SK-N-SH (cell line): ENCODE results near the gene ZNF20. TPM values are rescaled to one million over a fixed set of nuclear protein-coding genes. Genes with fewer than 3 reads are reported as not detected.
A peak's percentile ranks its signal among the peaks of the same experiment; 100 is the strongest.

Experiments used
- CTCF ChIA-PET: fragments of 300-600, 350-600 bp; formaldehyde crosslinking; extraction: SDS; loops from one replicate; lab custom pipeline; 2021; lab: Yijun Ruan, JAX
- POLR2A ChIA-PET: fragments of 350-600 bp; sonication (Branson Sonifier 250); formaldehyde crosslinking; extraction: SDS; loops from one replicate; lab custom pipeline; 2020; ENCODE audit warnings: antibody characterized with exemption, inconsistent platforms; lab: Yijun Ruan, JAX
- DNase-seq: peaks from one replicate; pipeline ENCODE4 v3.0.0; 2012
- H2AFZ ChIP-seq: fragments of 200-600 bp; sonication (generic); 2 replicates; pipeline ENCODE4 v1.8.1; 2016; ENCODE audit warnings: antibody characterized with exemption, mild to moderate bottlenecking, low read depth
- H3F3A ChIP-seq: fragments of 200-600 bp; sonication (generic); replicated peaks from 2 replicates; pipeline ENCODE3; 2016; ENCODE audit warnings: antibody characterized with exemption, mild to moderate bottlenecking; ENCODE audit not compliant: insufficient read depth
- H3K27ac ChIP-seq, 2 experiments: fragments of 200-500 bp in 1 of 2; fragments of 200-600 bp in 1 of 2; sonication (Bioruptor generic) in 1 of 2; sonication (generic), shearing (Covaris generic) in 1 of 2; 2 replicates each; pipeline versions ENCODE4 v1.5.1 to v1.6.1; 2014 to 2016; ENCODE audit warnings: low read depth in 2 of 2, inconsistent platforms in 1 of 2, low read length in 1 of 2, mild to moderate bottlenecking in 1 of 2, mixed read lengths in 1 of 2
- H3K27me3 ChIP-seq: fragments of 200-600 bp; sonication (generic), shearing (Covaris generic); 2 replicates; pipeline ENCODE4 v1.6.1; 2016; ENCODE audit warnings: mixed run types; ENCODE audit not compliant: insufficient read depth
- H3K36me3 ChIP-seq, 2 experiments: fragments of 200-500 bp in 1 of 2; fragments of 200-600 bp in 1 of 2; sonication (Bioruptor generic) in 1 of 2; sonication (generic) in 1 of 2; replicated peaks in 1 of 2; 2 replicates each; pipeline versions ENCODE3 to v1.5.1; 2014 to 2016; ENCODE audit warnings: low read length in 1 of 2, mild to moderate bottlenecking in 1 of 2; ENCODE audit not compliant: insufficient read depth in 2 of 2, control insufficient read depth in 1 of 2
- H3K4me1 ChIP-seq, 2 experiments: fragments of 200-500 bp in 1 of 2; fragments of 200-600 bp in 1 of 2; sonication (Bioruptor generic) in 1 of 2; sonication (generic), shearing (Covaris generic) in 1 of 2; 2 replicates each; pipeline versions ENCODE4 v1.5.1 to v1.6.1; 2014 to 2016; ENCODE audit warnings: low read depth in 1 of 2, low read length in 1 of 2, mixed run types in 1 of 2; ENCODE audit not compliant: insufficient read depth in 2 of 2, control insufficient read depth in 1 of 2
- H3K4me2 ChIP-seq: fragments of 200-600 bp; sonication (generic), shearing (Covaris generic); 2 replicates; pipeline ENCODE4 v1.6.1; 2017; ENCODE audit warnings: mixed run types
- H3K4me3 ChIP-seq, 2 experiments: fragments of 200-500 bp in 1 of 2; fragments of 200-600 bp in 1 of 2; sonication (Bioruptor generic) in 1 of 2; sonication (generic), shearing (Covaris generic) in 1 of 2; 2 replicates each; pipeline versions ENCODE4 v1.5.1 to v1.8.1; 2014 to 2016; ENCODE audit warnings: low read depth in 2 of 2, inconsistent platforms in 1 of 2, low read length in 1 of 2, mild to moderate bottlenecking in 1 of 2, mixed read lengths in 1 of 2, moderate library complexity in 1 of 2
- H3K79me2 ChIP-seq: fragments of 200-600 bp; sonication (generic); 2 replicates; pipeline ENCODE4 v1.8.1; 2017; ENCODE audit warnings: mild to moderate bottlenecking; ENCODE audit not compliant: insufficient read depth
- H3K9ac ChIP-seq: fragments of 200-600 bp; sonication (generic); 2 replicates; pipeline ENCODE4 v1.6.1; 2017; ENCODE audit warnings: mixed run types
- H3K9me2 ChIP-seq: fragments of 200-600 bp; sonication (generic); 2 replicates; pipeline ENCODE4 v1.6.1; 2017; ENCODE audit warnings: mixed run types
- H3K9me3 ChIP-seq: fragments of 200-600 bp; sonication (generic); 2 replicates; pipeline ENCODE4 v1.6.1; 2017; ENCODE audit warnings: mixed run types, mild to moderate bottlenecking, moderate library complexity
- H4K20me1 ChIP-seq: fragments of 200-600 bp; sonication (generic); 2 replicates; pipeline ENCODE4 v1.6.1; 2017; ENCODE audit warnings: mild to moderate bottlenecking, mixed run types; ENCODE audit not compliant: insufficient read depth
- CHD2 ChIP-seq: fragments of 150-350 bp; IDR thresholded peaks from 2 replicates; pipeline ENCODE4 v1.6.1; 2018; ENCODE audit warnings: low read length; ENCODE audit not compliant: partially characterized antibody
- CTCF ChIP-seq: fragments of 200-600 bp; sonication (generic); IDR thresholded peaks from 2 replicates; pipeline ENCODE4 v1.6.1; 2017; ENCODE audit warnings: antibody characterized with exemption, mild to moderate bottlenecking, moderate library complexity
- ELF1 ChIP-seq: IDR thresholded peaks from 2 replicates; pipeline ENCODE4 v1.4.0; 2012
- EP300 ChIP-seq, 2 experiments: IDR thresholded peaks; 2 replicates each; pipeline versions ENCODE4 v1.4.0 to v1.6.1; 2012; ENCODE audit warnings: borderline replicate concordance in 1 of 2, low read depth in 1 of 2, low read length in 1 of 2
- EZH2phosphoT487 ChIP-seq: fragments of 200-600 bp; sonication (generic); IDR thresholded peaks from 2 replicates; pipeline ENCODE4 v1.6.1; 2017; ENCODE audit warnings: low read depth, mixed run types, mild to moderate bottlenecking, antibody characterized with exemption, moderate library complexity, borderline replicate concordance
- FOSL2 ChIP-seq: IDR thresholded peaks from 2 replicates; pipeline ENCODE4 v1.4.0; 2012; ENCODE audit warnings: low read depth, mild to moderate bottlenecking, moderate library complexity, borderline replicate concordance
- FOXJ3 ChIP-seq: sonication (generic); formaldehyde crosslinking; IDR thresholded peaks from 2 replicates; pipeline ENCODE4 v1.5.1; 2020; ENCODE audit warnings: mild to moderate bottlenecking, missing genetic modification reagents
- FOXM1 ChIP-seq: IDR thresholded peaks from 2 replicates; pipeline ENCODE4 v1.4.0; 2012; ENCODE audit warnings: low read depth, mild to moderate bottlenecking
- IRF3 ChIP-seq: fragments of 150-350 bp; IDR thresholded peaks from 2 replicates; pipeline ENCODE4 v1.6.1; 2016; ENCODE audit warnings: mild to moderate bottlenecking, low read depth, low read length
- JUND ChIP-seq: IDR thresholded peaks from 2 replicates; pipeline ENCODE4 v1.4.0; 2012
- MAX ChIP-seq: IDR thresholded peaks from 2 replicates; pipeline ENCODE4 v1.4.0; 2012; ENCODE audit warnings: low read depth
- MEF2A ChIP-seq: IDR thresholded peaks from 2 replicates; pipeline ENCODE4 v1.4.0; 2012; ENCODE audit warnings: low read depth, borderline replicate concordance
- MXI1 ChIP-seq: IDR thresholded peaks from 2 replicates; pipeline ENCODE4 v1.6.1; 2012; ENCODE audit warnings: mild to moderate bottlenecking, low read depth, low read length, improper control_type of control experiment
- PBX3 ChIP-seq: IDR thresholded peaks from 2 replicates; pipeline ENCODE4; 2012
- POLR2AphosphoS5 ChIP-seq: IDR thresholded peaks from 2 replicates; pipeline ENCODE4 v1.6.1; 2012; ENCODE audit warnings: low read depth, low read length
- REST ChIP-seq: IDR thresholded peaks from 2 replicates; pipeline ENCODE4 v1.6.1; 2012; ENCODE audit warnings: mild to moderate bottlenecking, low read depth, low read length, moderate library complexity
- RXRA ChIP-seq: IDR thresholded peaks from 2 replicates; pipeline ENCODE4 v1.4.0; 2012; ENCODE audit warnings: low read depth, mild to moderate bottlenecking, borderline replicate concordance
- SIN3A ChIP-seq: IDR thresholded peaks from 2 replicates; pipeline ENCODE4 v1.6.1; 2012; ENCODE audit warnings: low read depth, mild to moderate bottlenecking, low read length, moderate library complexity, borderline replicate concordance
- USF1 ChIP-seq: IDR thresholded peaks from 2 replicates; pipeline ENCODE4 v1.4.0; 2012; ENCODE audit warnings: low read depth, borderline replicate concordance
- ZBTB33 ChIP-seq: IDR thresholded peaks from 2 replicates; pipeline ENCODE4 v1.4.0; 2012; ENCODE audit warnings: low read depth, borderline replicate concordance
- WGBS: methylation state at CpG from one replicate; pipeline ENCODE4 v1.1.6; 2017; ENCODE audit warnings: low lambda C conversion rate; 5-methylcytosine and 5-hydroxymethylcytosine counted together
- polyA plus RNA-seq, 3 experiments: library from polyadenylated mRNA; depleted of rRNA; stranded (reverse); fragments of >200 nt; gene quantifications; 2 replicates each; pipeline ENCODE4 v1.2.3, GENCODE V29; 2012

ZNF20 gene
- polyA plus RNA-seq (2012; rRNA removed) = 1.8 and 1.9 TPM in 2 replicates
- polyA plus RNA-seq (2012; cell fraction: cytosol; rRNA removed) = 1.9 and 2.6 TPM in 2 replicates
- polyA plus RNA-seq (2012; cell fraction: nucleus; rRNA removed) = 2.3 and 3.4 TPM in 2 replicates

- WGBS = 1% methylated on average over 12 of the region's 49 CpGs
- Histone ChIP-seq H4K20me1 (no peaks in the 10 kb centered on the region), H3K4me2 (peak within 1 kb of the TSS; percentile 86), H3F3A (peaks cover 22% of the 10 kb centered on the region), H2AFZ (peak within 1 kb of the TSS; percentile 92; the same call in 1 of the 2 replicates), H3K27ac (peak within 1 kb of the TSS; percentile 83 to 89), H3K27me3 (no peaks in the 10 kb centered on the region), H3K9me3 (no peaks in the 10 kb centered on the region), H3K79me2 (peaks cover 40% of the 10 kb centered on the region), H3K4me3 (peak within 1 kb of the TSS; percentile 66 to 99), H3K4me1 (peaks cover 0 to 8% of the 10 kb centered on the region in 2 experiments; a peak in 1 of 4 replicates), H3K9me2 (no peaks in the 10 kb centered on the region), H3K36me3 (peaks cover 12 to 58% of the 10 kb centered on the region in 2 experiments), H3K9ac (peak within 1 kb of the TSS; percentile 89)
- ChIA-PET CTCF (interaction anchor here (0.9 to 3.4 kb wide), 32 partner anchors 10 to 359 kb away, joined by 3 to 78 read pairs (median 10); partner anchors contain the start of genes ZNF433, ZNF443, ZNF625 and ZNF700), POLR2A (interaction anchor here (0.6 to 1.6 kb wide), 16 partner anchors 16 to 342 kb away, joined by 3 to 12 read pairs (median 4); partner anchors contain the start of genes ZNF433, ZNF442, ZNF443 and ZNF563)
- peak; percentile 95 for DNase-seq
- TF ChIP-seq JUND (no peak), CTCF (no peak), EZH2phosphoT487 (no peak), MAX (peak; percentile 7; the same call in 1 of the 2 replicates), REST (no peak), PBX3 (peak; percentile 88), FOSL2 (no peak), RXRA (no peak), ELF1 (no peak; the same call in 1 of the 2 replicates), IRF3 (no peak), USF1 (no peak), SIN3A (no peak), ZBTB33 (no peak), POLR2AphosphoS5 (peak; percentile 60), EP300 (IDR thresholded peaks at IDR 0.05; ENCODE audit: borderline replicate concordance in 1 of 2, low read depth in 1 of 2, low read length in 1 of 2) (no peak), CHD2 (peak; percentile 9), FOXJ3 (no peak), MEF2A (no peak), FOXM1 (no peak), MXI1 (peak; percentile 62)
These were observed at the start of gene ZNF20 for GRCh38 chr19:12139885-12140544. TSS of gene ZNF20 (minus strand) at chr19:12140350. CDS start at chr19:12140182, 168 bp downstream.
